Small intestine (tissue), 7 donors: ENCODE results near the gene RNF141. TPM values are rescaled to one million over a fixed set of nuclear protein-coding genes. Genes with fewer than 3 reads are reported as not detected.

Experiments used
- DNase-seq, 2 donors: peaks; one replicate each; pipeline versions ENCODE4 v3.0.0 to v3.0.0-alpha.2; 2013
- FAIRE-seq: peaks from 2 replicates; lab custom pipeline; 2012; peaks lifted over from hg19 to GRCh38; lab: Jason Lieb, UNC
- H3K27ac ChIP-seq, 3 donors: one replicate each; pipeline ENCODE4 v1.5.1; 2013; ENCODE audit warnings: low read length in 2 of 3, mild to moderate bottlenecking in 2 of 3, control low read depth in 1 of 3, inconsistent platforms in 1 of 3, low read depth in 1 of 3, moderate library complexity in 1 of 3
- H3K27me3 ChIP-seq, 3 donors: one replicate each; pipeline ENCODE4 v1.6.1; 2013; ENCODE audit warnings: low read length in 3 of 3, inconsistent platforms in 1 of 3; ENCODE audit not compliant: control insufficient read depth in 3 of 3, insufficient read depth in 3 of 3
- H3K36me3 ChIP-seq, 3 donors: one replicate each; pipeline ENCODE4 v1.6.1; 2013; ENCODE audit warnings: low read length in 3 of 3, inconsistent platforms in 1 of 3, low read depth in 1 of 3, mild to moderate bottlenecking in 1 of 3, moderate library complexity in 1 of 3; ENCODE audit not compliant: control insufficient read depth in 3 of 3, insufficient read depth in 2 of 3
- H3K4me1 ChIP-seq, 3 donors: one replicate each; pipeline ENCODE4 v1.6.1; 2013; ENCODE audit warnings: low read length in 2 of 3, inconsistent platforms in 1 of 3, low read depth in 1 of 3, mild to moderate bottlenecking in 1 of 3, moderate library complexity in 1 of 3; ENCODE audit not compliant: control insufficient read depth in 3 of 3, insufficient read depth in 2 of 3
- H3K4me3 ChIP-seq, 3 donors: one replicate each; pipeline ENCODE4 v1.5.1; 2013; ENCODE audit warnings: low read length in 3 of 3, control low read depth in 1 of 3, inconsistent platforms in 1 of 3, low read depth in 1 of 3, mild to moderate bottlenecking in 1 of 3, moderate library complexity in 1 of 3
- H3K9me3 ChIP-seq, 2 donors: one replicate each; pipeline ENCODE4 v1.6.1; 2013; ENCODE audit warnings: low read depth in 1 of 2, low read length in 1 of 2; ENCODE audit not compliant: control insufficient read depth in 2 of 2, insufficient read depth in 1 of 2
- WGBS, 3 donors: extraction: QIAGEN DNeasy Blood & Tissue Kit; methylation state at CpG; one replicate each; pipeline ENCODE4 v1.1.7; 2013; 5-methylcytosine and 5-hydroxymethylcytosine counted together
- polyA plus RNA-seq, 4 donors: library from polyadenylated mRNA; stranded (reverse) in 3 of 4; unstranded in 1 of 4; fragments of 200-250 nt in 3 of 4; fragments of 120-200 nt in 1 of 4; gene quantifications; one replicate each; pipeline versions ENCODE4 v1.2.1 to v1.2.3, GENCODE V29; 2013
- donor health status: healthy with polysubstance abuse.
- donor health status: control.
- donor health status: control.
- donor health status: Bipolar disorder and iron deficiency.
- donor health status: healthy.

RNF141 gene
- polyA plus RNA-seq, 4 donors: 13.2 to 35.6 (median 20.0) TPM

DNA sequence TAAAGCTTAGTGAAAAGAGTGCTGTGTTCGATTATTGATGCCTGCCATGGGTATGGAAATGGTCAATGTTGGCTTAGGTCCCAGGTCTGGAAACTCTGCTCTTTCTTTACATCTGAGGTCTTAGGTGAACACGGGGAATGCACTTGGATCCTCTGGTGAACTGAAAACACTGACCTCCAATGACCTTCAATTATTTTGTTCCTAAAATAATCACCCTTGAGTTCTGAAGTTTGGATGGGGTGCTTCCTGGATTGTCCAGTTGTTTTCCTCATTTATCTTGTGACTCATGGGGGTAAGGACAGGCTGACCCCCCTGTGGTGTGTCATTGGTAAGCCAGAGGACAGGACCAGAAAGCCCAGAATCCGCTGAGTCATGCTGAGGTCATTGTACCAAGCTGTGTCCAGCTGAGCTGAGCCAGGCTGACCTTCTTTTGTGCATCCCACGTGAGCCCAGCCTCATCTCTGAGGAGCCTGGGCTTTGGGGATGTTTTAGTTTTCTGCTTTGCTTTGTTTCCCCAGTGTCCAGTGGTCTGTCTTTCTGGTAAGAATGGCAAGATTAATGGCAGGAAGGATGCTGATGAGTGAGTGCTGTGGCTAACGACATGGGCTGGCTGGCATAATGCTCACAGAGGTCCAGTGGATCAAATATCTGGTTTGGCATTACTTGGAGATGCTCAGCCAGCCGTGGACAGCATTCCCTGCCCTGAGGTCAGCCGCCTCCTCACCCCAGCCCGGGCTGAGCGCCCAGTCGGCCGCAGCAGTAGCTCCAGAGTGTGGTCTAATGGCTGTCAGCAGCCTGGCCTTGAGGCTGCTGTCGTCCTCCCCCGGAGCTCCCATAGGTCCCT, 50.4 kb downstream of the RNF141 start:
- Histone ChIP-seq H3K9me3 (no peaks in the 10 kb centered on the region), H3K36me3 (peaks cover 0 to 21% (median 3%) of the 10 kb centered on the region in 3 donors), H3K27ac (peak overlapping the region in 2 of 3 donors; percentile 53 to 85), H3K27me3 (no peaks in the 10 kb centered on the region), H3K4me3 (no peak overlapping the region), H3K4me1 (peaks cover 0 to 6% (median 4%) of the 10 kb centered on the region in 3 donors)
- WGBS, 3 donors: 67 to 84% (median 79%) methylated on average over 13 of the region's 13 CpGs
- FAIRE-seq: no peak
- DNase-seq: peak in 1 of 2 donors; percentile 48

DNA sequence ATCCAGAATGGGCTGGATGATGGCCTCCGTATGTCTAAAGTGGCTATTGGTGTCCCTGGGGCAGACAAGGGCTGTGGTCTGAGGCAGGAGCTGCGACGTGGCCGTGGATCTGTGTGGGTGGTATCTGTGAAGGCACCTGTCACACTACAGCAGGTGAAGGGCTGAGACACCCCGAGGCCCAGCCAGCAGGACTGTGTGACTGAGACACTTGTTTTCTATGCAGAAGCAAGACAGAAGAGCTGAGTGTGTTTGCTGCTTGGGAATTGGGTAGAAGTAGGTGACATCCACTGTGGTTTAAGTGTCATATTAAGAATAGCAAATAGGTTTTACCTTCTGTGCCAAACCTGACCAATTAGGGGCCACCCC, 51.0 kb downstream of the RNF141 start:
- Histone ChIP-seq H3K27ac (peak overlapping the region in 2 of 3 donors; percentile 53 to 68), H3K9me3 (no peaks in the 10 kb centered on the region), H3K4me1 (peaks cover 0 to 6% (median 4%) of the 10 kb centered on the region in 3 donors), H3K4me3 (no peak overlapping the region), H3K27me3 (no peaks in the 10 kb centered on the region), H3K36me3 (peaks cover 0 to 16% (median 3%) of the 10 kb centered on the region in 3 donors)
- WGBS, 3 donors: 86 to 90% (median 88%) methylated on average over 5 of the region's 5 CpGs
- DNase-seq (no peak), FAIRE-seq (no peak)

DNA sequence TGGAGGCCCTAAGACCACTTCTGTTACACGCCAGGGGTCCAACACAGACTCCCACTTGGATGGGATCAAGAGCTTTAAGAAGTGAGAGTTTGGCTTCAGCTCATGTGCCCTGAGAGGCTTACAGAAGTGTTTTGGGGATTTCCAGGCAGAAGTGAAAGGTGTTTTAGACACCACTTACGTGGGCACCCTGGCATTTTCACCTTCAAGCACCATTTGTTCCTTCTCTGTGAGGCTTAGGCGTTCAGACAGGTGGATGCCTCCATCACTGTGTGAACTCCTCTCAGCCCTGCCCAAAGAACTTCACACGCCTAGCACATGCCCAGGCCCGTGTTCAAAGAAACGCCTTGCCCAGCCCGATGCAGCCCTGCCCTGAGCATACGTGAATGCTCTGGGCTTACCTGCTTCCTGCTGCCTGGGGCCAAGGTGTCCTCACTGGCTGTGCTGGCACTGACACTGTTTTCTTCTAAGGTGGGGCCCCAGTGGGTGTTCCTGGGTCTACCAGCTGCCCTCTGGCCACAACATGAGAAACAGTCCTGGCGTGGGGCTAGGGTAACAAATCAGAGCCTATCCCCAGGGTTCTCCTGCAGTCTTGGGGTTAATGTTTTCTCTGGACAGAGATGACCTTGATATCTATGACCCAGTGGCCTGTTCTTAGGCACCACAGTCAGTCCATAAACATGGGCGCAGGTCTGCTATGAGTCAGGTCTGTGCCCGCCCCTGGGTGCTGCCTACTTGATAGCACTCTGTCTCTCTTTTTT, 51.9 kb downstream of the RNF141 start:
- no peaks in the 10 kb centered on the region for H3K9me3 ChIP-seq
- H3K4me3 ChIP-seq: no peak overlapping the region
- H3K27ac ChIP-seq: peak overlapping the region in 2 of 3 donors; percentile 76 to 87
- 37 to 75% (median 41%) methylated on average over 11 of the region's 11 CpGs for WGBS, 3 donors
- FAIRE-seq (no peak), DNase-seq (peak in 1 of 2 donors; percentile 92)
- H3K27me3 ChIP-seq: no peaks in the 10 kb centered on the region
- H3K36me3 ChIP-seq: peaks cover 0 to 13% (median 3%) of the 10 kb centered on the region in 3 donors
- H3K4me1 ChIP-seq: peaks cover 0 to 6% (median 4%) of the 10 kb centered on the region in 3 donors

DNA sequence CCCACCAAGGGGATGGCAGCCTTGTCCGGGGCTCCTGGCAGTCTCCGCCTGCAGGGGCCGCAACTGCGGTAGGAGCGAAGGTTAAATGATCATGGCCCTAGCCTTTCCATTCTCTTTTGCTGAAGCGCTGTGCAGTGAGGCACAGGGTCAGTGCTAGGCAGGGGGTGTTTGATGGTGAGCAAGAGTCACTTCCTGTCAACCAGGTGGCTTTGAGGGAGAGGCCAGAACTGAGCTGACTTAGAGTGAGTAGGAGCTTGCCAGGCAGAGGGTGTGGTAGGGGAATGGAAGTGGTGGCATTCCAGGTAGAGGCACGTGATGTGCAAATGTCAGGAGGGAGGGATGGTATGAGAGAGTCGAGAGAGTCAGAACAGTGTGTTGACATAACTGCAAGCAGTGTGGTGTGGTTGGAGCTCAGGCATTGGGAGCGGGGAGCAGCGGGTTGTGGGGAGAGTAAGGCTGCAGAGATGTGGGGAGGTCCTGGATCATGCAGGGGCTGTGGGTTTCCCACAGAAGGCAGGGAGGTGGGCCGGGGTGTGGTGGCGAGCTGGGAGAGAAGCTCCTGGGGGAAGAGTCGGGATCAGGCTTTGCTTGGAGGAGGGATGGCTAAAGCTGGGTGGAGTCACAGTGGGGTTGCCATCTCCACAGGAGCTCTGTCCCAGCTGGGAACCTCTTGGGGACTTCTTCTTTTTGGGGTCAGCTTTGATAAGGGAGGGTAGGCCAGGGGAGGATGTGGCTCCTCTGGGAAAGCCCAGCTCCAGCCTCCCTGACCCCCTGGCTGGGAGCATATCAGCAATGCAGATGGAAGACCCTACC, 52.7 kb downstream of the RNF141 start:
- FAIRE-seq: no peak
- Histone ChIP-seq H3K27me3 (no peaks in the 10 kb centered on the region), H3K4me3 (no peak overlapping the region), H3K9me3 (no peaks in the 10 kb centered on the region), H3K27ac (peak overlapping the region in 2 of 3 donors; percentile 76 to 87), H3K36me3 (peaks cover 0 to 11% (median 3%) of the 10 kb centered on the region in 3 donors), H3K4me1 (peaks cover 0 to 6% (median 4%) of the 10 kb centered on the region in 3 donors)
- 83 to 86% (median 86%) methylated on average over 13 of the region's 13 CpGs for WGBS, 3 donors
- DNase-seq: peak; percentile 9 to 67

DNA sequence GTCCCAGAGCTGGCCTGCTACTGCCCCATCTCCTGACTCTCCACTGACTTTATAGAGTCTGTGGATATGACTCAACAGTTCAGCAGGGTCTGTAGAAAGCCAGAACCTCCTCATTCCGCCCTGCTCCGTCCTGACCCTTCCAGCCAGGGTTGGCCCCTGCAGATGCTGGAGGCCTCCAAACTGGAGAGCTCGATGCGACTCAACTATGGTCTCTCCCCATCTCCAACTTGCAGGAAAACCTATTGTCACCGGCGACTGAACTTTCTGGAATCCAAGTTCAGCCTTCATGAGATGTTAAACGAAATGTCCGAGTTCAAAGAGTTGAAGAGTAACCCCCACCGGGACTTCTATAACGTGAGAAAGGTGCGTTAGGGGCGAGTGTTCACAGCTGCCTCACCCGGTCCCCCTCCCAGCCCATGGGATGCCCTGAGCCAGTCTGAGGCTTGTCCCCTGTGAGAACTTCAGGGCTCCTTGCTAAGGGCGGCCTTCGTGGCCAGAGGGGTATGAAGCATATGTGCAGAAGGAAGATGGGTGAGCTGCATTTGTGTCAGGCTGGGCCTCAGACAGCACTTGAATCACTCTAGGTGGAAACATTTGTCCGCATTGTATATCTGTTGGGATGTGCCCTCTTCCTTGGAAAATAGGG, 53.9 kb downstream of the RNF141 start:
- WGBS, 3 donors: 93 to 96% (median 95%) methylated on average over 16 of the region's 16 CpGs
- FAIRE-seq (no peak), DNase-seq (no peak)
- Histone ChIP-seq H3K27me3 (no peaks in the 10 kb centered on the region), H3K36me3 (peaks cover 0 to 9% (median 3%) of the 10 kb centered on the region in 3 donors), H3K4me1 (peaks cover 0 to 4% (median 0%) of the 10 kb centered on the region in 3 donors), H3K4me3 (no peak overlapping the region), H3K9me3 (no peaks in the 10 kb centered on the region), H3K27ac (no peak overlapping the region)

DNA sequence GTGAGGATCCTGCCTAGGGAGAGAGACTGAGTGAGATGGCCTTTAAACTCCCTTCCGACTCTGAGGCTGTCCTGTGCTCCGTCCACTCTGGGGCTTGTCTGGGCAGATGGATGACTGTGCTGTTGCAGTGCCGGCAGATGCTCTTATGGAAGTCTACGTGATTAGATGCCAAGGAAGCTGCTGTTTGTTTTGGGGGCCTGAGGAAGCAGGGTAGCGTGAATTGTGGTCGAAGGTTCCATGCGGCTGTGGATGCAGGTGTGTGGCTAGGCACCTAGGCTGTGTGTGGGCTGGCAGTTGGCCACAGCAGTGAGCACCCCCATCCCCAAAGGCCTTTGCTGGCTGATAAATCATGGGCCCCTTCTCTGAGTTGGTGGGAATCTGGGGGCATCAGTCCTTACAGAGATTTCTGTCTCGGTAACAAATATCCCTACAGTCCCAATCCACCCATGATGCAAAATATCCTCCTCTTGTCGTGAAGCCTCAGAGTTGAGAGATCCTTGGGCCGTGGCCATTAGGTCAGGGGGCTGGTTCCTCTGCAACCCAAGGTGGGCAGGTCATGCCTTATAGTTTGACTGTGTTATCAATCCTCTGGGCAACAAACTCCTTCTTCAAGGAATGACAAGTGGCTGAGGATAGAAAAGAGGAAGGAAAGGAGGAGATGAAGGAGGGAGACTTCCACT, 54.7 kb downstream of the RNF141 start:
- H3K4me3 ChIP-seq: no peak overlapping the region
- peaks cover 0 to 4% (median 0%) of the 10 kb centered on the region in 3 donors for H3K4me1 ChIP-seq
- H3K9me3 ChIP-seq: no peaks in the 10 kb centered on the region
- FAIRE-seq (no peak), DNase-seq (no peak)
- WGBS, 3 donors: 90 to 92% (median 91%) methylated on average over 10 of the region's 10 CpGs
- no peak overlapping the region for H3K27ac ChIP-seq
- H3K36me3 ChIP-seq: peaks cover 0 to 12% (median 3%) of the 10 kb centered on the region in 3 donors
- no peaks in the 10 kb centered on the region for H3K27me3 ChIP-seq

DNA sequence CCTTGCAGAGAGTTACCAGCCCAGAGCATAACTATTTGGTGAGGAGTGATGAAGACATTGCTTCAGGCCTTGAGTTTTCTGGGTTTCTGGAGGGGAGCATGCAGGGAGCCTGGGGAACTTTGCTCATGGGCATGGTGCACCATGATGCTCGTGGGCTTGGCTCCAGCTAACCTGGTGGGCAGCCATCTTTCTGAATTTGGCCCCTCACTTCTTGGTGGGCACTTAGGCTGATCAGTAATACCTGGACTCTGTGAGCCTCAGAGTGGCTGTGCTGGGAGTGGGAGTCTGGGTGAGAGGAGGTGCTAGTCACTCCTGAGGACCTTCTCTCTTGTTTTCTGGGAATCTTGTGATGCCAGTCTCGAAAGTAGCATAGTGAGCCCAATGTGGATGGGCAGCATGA, 55.3 kb downstream of the RNF141 start:
- WGBS, 3 donors: 43 to 46% (median 44%) methylated on average over 2 of the region's 2 CpGs

More for the DNA sequence above, 55.3 kb downstream of the RNF141 start:
- H3K9me3 ChIP-seq: no peaks in the 10 kb centered on the region
- peaks cover 0 to 12% (median 3%) of the 10 kb centered on the region in 3 donors for H3K36me3 ChIP-seq
- no peak overlapping the region for H3K27ac ChIP-seq
- no peak overlapping the region for H3K4me3 ChIP-seq
- DNase-seq (no peak), FAIRE-seq (no peak)
- H3K27me3 ChIP-seq: no peaks in the 10 kb centered on the region
- peaks cover 0 to 4% (median 0%) of the 10 kb centered on the region in 3 donors for H3K4me1 ChIP-seq
